GM21825 (cell line): ENCODE data around the gene ZBTB39.
"Not testable (repeated sequence)": the region's sequence is repeated elsewhere in the genome, so short reads cannot be mapped to it uniquely, and the experiment has no call there.

Experiments
- ATAC-seq: cut with Tn5 transposase; IDR thresholded peaks from one replicate; pipeline ENCODE4 v1.9.1; 2021; ENCODE audit warnings: mild to moderate bottlenecking, moderate library complexity; ENCODE audit not compliant: unreplicated experiment

ZBTB39 gene

GRCh38 chr12:57001448-57001906 is 4.9 kb downstream of the ZBTB39 start:
- ATAC-seq, result no peak

- ATAC-seq, result no peak
Measured at GRCh38 chr12:57000393-57000792, 6.0 kb downstream of the ZBTB39 start.

- ATAC-seq, result no peak
Measured at GRCh38 chr12:56999456-56999855, 6.9 kb downstream of the ZBTB39 start.

DNA sequence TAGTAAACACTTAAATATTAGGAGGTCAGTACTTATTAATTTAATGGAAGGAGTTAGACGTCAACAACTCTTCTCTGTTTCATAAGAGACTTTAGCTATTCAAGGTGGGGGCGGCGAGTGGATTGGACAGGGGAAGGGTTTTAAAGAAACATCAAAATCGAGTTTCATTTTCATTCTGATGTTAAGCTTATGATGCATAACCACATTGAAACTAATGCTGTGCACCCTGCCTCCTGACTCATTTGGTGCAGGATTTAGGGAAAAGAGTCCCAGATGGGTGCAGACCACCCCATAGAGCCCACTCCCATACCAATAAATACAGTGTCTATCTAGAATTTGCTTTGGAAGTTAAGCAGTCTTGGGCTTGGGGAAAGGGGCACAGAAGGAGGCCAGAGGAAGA is 7.4 kb downstream of the ZBTB39 start:
- no peak for ATAC-seq

DNA sequence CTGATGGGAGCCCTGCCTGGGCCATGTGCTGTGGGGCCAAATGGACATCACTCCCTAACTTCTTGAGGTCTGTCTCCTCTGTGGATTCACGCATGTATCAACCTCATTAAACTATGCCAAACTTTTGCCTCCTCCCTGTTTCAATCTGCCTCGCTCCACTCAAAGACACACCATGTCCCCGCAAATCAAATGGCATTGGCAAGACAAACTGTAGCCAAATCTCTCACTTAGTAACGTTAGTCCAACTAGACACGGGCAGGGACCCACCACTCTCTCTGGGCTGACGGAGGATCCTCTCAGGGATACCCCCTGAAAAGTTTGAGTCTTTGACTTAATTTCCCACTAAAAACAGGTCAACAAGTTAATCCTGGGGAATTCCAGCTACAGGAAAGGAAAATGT is 8.0 kb downstream of the ZBTB39 start:
- no peak for ATAC-seq

GRCh38 chr12:56996793-56997545 is 9.4 kb downstream of the ZBTB39 start:
- ATAC-seq, result no peak

DNA sequence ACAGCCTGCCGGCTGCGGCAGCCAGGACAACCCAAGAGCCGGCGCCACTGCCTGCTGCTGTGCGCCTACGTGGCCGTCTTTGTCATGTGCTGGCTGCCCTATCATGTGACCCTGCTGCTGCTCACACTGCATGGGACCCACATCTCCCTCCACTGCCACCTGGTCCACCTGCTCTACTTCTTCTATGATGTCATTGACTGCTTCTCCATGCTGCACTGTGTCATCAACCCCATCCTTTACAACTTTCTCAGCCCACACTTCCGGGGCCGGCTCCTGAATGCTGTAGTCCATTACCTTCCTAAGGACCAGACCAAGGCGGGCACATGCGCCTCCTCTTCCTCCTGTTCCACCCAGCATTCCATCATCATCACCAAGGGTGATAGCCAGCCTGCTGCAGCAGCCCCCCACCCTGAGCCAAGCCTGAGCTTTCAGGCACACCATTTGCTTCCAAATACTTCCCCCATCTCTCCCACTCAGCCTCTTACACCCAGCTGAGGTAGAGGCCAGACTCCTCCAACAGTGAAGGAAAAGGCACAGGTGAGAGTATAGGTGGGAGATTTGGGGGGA is 10.3 kb downstream of the ZBTB39 start:
- no peak for ATAC-seq

DNA sequence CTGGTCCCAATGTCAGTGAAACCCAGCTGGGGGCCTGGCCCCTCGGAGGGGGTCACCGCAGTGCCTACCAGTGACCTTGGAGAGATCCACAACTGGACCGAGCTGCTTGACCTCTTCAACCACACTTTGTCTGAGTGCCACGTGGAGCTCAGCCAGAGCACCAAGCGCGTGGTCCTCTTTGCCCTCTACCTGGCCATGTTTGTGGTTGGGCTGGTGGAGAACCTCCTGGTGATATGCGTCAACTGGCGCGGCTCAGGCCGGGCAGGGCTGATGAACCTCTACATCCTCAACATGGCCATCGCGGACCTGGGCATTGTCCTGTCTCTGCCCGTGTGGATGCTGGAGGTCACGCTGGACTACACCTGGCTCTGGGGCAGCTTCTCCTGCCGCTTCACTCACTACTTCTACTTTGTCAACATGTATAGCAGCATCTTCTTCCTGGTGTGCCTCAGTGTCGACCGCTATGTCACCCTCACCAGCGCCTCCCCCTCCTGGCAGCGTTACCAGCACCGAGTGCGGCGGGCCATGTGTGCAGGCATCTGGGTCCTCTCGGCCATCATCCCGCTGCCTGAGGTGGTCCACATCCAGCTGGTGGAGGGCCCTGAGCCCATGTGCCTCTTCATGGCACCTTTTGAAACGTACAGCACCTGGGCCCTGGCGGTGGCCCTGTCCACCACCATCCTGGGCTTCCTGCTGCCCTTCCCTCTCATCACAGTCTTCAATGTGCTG is 11.0 kb downstream of the ZBTB39 start:
- no peak for ATAC-seq

GRCh38 chr12:56994231-56994746 is 12.1 kb downstream of the ZBTB39 start:
- ATAC-seq, result no peak

- ATAC-seq, result no peak
Measured at GRCh38 chr12:56993346-56993745, 13.0 kb downstream of the ZBTB39 start.

- ATAC-seq, result no peak
Measured at GRCh38 chr12:56991319-56992246, 14.8 kb downstream of the ZBTB39 start.

DNA sequence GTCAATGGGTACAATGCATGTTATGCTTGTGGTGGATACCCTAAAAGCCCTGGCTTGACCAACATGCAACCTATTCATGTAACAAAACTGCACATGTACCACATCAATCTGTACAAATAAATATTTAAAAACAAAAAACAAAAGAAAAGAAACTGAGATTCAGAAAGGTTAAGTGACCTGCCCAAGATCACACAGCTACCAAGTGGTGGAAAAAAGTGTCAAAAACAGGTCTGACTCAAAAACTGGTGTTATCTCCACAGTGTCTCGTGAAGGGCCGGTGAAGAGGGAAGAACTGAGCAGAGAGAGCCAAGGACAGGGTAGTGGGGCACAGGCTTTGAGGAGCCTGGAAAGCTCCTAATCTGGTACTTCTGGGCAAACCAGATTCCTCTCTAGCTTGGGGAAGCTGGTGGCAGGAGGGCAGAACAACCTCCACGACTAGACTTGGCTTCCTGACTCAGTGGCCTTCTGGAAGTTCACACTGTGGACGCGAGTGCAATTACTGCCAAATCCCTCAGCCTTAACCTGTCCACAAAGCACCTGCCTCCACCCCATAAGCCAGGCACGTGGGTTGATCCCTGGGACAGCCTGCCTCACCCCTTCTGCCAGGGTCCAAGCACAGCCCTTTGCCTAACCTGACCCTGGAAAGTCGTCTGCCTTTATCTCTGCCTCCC is 15.6 kb downstream of the ZBTB39 start:
- ATAC-seq, result no peak

DNA sequence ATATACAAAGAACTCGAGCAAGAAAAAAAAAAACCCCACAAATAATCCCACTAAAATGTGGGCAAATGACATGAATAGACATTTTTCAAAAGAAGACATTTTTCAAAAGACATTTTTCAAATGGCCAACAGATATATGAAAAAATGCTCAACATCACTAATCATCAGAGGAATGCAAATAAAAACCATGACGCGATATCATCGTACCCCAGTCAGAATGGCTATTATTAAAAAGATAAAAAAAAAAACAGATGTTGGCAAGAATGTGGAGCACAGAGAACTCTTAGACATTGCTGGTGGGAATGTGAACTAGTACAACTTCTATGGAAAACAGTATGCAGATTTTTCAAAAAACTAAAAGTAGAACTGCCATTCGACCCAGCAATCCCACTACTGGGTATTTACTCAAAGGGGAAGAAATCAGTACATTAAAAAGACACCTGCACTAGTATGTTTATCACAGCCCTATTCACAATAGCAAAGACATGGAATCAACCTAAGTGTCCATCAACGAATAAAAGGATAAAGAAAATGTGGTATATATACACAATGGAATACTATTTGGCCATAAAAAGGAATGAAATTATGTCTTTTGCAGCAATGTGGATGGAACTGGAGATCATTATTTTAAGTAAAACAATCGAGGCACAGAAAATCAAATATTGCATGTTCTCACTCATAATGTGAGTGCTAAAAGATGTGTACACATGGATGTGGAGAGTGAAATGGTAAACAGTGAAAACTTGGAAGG is 16.3 kb downstream of the ZBTB39 start:
- no peak for ATAC-seq

- ATAC-seq, result no peak
Measured at GRCh38 chr12:56988207-56988739, 18.1 kb downstream of the ZBTB39 start.

- no peak for ATAC-seq
Measured at GRCh38 chr12:56987551-56988053, 18.7 kb downstream of the ZBTB39 start.

DNA sequence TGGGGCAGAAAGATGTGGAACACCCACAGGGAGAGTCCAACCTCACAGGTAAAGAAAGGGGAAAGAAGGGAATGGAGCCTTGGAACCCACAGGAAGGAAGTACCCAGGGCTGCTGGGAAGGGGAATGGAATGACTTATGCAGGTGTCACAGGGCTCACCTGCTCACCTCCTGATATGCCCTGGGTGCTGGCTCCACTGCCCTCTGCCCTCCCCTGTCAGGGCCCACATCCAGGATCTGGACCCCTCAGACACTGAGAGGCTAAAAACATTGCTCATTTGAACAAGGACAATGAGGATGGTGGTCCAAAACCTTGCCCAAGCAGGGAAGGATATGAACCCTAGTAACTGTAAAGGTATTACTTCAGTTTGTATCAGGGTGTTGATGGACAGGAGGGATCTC is 19.3 kb downstream of the ZBTB39 start:
- ATAC-seq, result no peak

- ATAC-seq, result not testable (repeated sequence)
Measured at GRCh38 chr12:56985714-56986113, 20.6 kb downstream of the ZBTB39 start.

GRCh38 chr12:56983386-56983785 is 23.0 kb downstream of the ZBTB39 start:
- ATAC-seq, result no peak
